Gastroesophageal sphincter (tissue), 4 donors: ENCODE measurements around the gene ADD3. TPM values are rescaled to one million over a fixed set of nuclear protein-coding genes. Genes with fewer than 3 reads are reported as not detected.

Experiments
- ATAC-seq: fragments of 150-250 bp; one replicate; pipeline ENCODE4 v1.9.1; 2016; ENCODE audit warnings: mild to moderate bottlenecking, moderate library complexity
- H3K27ac ChIP-seq, 4 donors: fragments of 200-600 bp; sonication (generic) in 3 of 4; 1 replicate in 3 of 4; 2 replicates in 1 of 4; pipeline ENCODE4 v1.5.1; 2016 to 2019
- H3K27me3 ChIP-seq: fragments of 200-600 bp; sonication (generic); one replicate; pipeline ENCODE4 v1.5.1; 2019
- H3K36me3 ChIP-seq, 2 donors: fragments of 200-600 bp; sonication (generic); one replicate each; pipeline ENCODE4 v1.5.1; 2019; ENCODE audit warnings: control low read depth in 1 of 2
- H3K4me1 ChIP-seq, 3 donors: fragments of 200-600 bp; sonication (generic); 1 replicate in 2 of 3; 2 replicates in 1 of 3; pipeline ENCODE4 v1.5.1; 2016 to 2019; ENCODE audit warnings: control low read depth in 2 of 3
- H3K4me3 ChIP-seq, 2 donors: fragments of 200-600 bp; sonication (generic); one replicate each; pipeline ENCODE4 v1.5.1; 2019; ENCODE audit warnings: mild to moderate bottlenecking in 1 of 2, moderate library complexity in 1 of 2
- H3K9me3 ChIP-seq, 3 donors: fragments of 200-600 bp; sonication (generic); one replicate each; pipeline ENCODE4 v1.5.1; 2017 to 2019; ENCODE audit warnings: control low read depth in 2 of 3
- EP300 ChIP-seq: sonication (generic); formaldehyde crosslinking; IDR thresholded peaks from one replicate; pipeline ENCODE4 v1.6.1; 2017; ENCODE audit warnings: antibody characterized with exemption, mild to moderate bottlenecking
- POLR2A ChIP-seq, 2 donors: fragments of 450-650 bp; IDR thresholded peaks; one replicate each; pipeline ENCODE4 v1.6.1; 2017; ENCODE audit warnings: antibody characterized with exemption in 2 of 2, mild to moderate bottlenecking in 2 of 2, moderate library complexity in 1 of 2
- POLR2AphosphoS5 ChIP-seq: sonication (generic); formaldehyde crosslinking; IDR thresholded peaks from one replicate; pipeline ENCODE4 v1.6.1; 2017; ENCODE audit warnings: antibody characterized with exemption
- WGBS, 2 donors: methylation state at CpG; one replicate each; pipeline ENCODE4 v1.1.5; 2018; ENCODE audit warnings: low coverage in 1 of 2; 5-methylcytosine and 5-hydroxymethylcytosine counted together
- total RNA-seq, 4 donors: library from RNA; depleted of rRNA; stranded (reverse); fragments of >200 nt; gene quantifications; one replicate each; pipeline ENCODE4 v1.1.0, GENCODE V29; 2016
- TF ChIP-seq, protein P1 (sequence below), 4 experiments: fragments of 200-600 bp in 2 of 4; fragments of 450-650 bp in 2 of 4; sonication (generic) in 1 of 4; IDR thresholded peaks; one replicate each; pipeline ENCODE4 v1.5.1; 2017 to 2019; ENCODE audit warnings: antibody characterized with exemption in 4 of 4, mild to moderate bottlenecking in 2 of 4, moderate library complexity in 2 of 4

ADD3 gene
- total RNA-seq, 4 donors from 2014 or later, result 50.3 to 277 (median 118) TPM

DNA sequence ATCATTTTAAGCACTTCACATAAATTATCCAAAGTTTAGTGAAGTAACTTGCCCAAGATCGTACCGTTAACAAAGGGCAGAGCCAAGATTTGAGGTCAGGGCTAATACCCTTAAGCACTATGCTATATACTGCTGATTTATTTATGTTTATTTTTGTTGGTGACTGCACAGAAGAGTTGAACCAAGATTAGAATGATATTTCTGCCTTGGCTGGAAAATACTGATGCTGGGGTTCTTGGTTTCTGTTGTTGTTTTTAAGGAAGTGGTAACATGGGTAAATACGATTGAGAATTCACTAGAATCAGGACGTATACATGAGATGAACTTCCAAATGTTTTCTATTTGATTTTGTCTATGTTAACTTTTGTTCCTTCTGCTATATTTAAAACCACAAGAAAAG is 9.3 kb downstream of the ADD3 start:
- 61 to 63% methylated on average over 4 of the region's 4 CpGs for WGBS, 2 donors
- H3K4me3 ChIP-seq, result no peak overlapping the region

DNA sequence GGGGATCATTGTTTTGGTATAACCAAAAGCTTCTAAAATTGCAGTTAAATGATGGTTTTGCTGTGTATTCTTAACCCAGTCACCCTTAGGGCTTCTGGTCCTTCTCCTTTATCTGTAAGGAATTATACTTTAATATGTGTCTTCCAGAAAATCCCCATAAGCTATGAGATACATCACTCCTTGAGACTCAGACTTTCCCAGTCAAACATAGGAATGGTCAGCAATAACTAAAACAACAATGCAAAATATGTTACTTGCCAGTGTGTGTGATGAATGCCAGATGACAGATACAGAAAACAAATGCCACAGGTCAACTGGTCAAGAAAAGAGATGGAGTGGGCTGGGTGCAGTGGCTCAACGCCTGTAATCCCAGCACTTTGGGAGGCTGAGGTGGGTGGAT is 10.1 kb downstream of the ADD3 start:
- Histone ChIP-seq H3K4me1 (peaks cover 0 to 19% (median 0%) of the 10 kb centered on the region in 3 donors), H3K4me3 (no peak overlapping the region), H3K27ac (no peak overlapping the region), H3K9me3 (no peaks in the 10 kb centered on the region), H3K36me3 (no peaks in the 10 kb centered on the region), H3K27me3 (no peaks in the 10 kb centered on the region)
- ATAC-seq, result no peak
- TF ChIP-seq, protein P1, sequence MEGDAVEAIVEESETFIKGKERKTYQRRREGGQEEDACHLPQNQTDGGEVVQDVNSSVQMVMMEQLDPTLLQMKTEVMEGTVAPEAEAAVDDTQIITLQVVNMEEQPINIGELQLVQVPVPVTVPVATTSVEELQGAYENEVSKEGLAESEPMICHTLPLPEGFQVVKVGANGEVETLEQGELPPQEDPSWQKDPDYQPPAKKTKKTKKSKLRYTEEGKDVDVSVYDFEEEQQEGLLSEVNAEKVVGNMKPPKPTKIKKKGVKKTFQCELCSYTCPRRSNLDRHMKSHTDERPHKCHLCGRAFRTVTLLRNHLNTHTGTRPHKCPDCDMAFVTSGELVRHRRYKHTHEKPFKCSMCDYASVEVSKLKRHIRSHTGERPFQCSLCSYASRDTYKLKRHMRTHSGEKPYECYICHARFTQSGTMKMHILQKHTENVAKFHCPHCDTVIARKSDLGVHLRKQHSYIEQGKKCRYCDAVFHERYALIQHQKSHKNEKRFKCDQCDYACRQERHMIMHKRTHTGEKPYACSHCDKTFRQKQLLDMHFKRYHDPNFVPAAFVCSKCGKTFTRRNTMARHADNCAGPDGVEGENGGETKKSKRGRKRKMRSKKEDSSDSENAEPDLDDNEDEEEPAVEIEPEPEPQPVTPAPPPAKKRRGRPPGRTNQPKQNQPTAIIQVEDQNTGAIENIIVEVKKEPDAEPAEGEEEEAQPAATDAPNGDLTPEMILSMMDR (IDR thresholded peaks at IDR 0.05), result no peak
- TF ChIP-seq POLR2AphosphoS5 (no peak), POLR2A (IDR thresholded peaks at IDR 0.05) (no peak), EP300 (no peak)
- WGBS, 2 donors, result 40 to 80% methylated on average over 1 of the region's 1 CpG

More for the DNA sequence above, 9.3 kb downstream of the ADD3 start:
- no peaks in the 10 kb centered on the region for H3K9me3 ChIP-seq
- no peaks in the 10 kb centered on the region for H3K27me3 ChIP-seq
- no peak for ATAC-seq
- no peak overlapping the region for H3K27ac ChIP-seq
- no peaks in the 10 kb centered on the region for H3K36me3 ChIP-seq
- TF ChIP-seq EP300 (no peak), POLR2AphosphoS5 (no peak), POLR2A (IDR thresholded peaks at IDR 0.05) (no peak)
- TF ChIP-seq, protein P1 (IDR thresholded peaks at IDR 0.05), result peak in 1 of 4 experiments; percentile 5
- peaks cover 0 to 19% (median 3%) of the 10 kb centered on the region in 3 donors for H3K4me1 ChIP-seq

DNA sequence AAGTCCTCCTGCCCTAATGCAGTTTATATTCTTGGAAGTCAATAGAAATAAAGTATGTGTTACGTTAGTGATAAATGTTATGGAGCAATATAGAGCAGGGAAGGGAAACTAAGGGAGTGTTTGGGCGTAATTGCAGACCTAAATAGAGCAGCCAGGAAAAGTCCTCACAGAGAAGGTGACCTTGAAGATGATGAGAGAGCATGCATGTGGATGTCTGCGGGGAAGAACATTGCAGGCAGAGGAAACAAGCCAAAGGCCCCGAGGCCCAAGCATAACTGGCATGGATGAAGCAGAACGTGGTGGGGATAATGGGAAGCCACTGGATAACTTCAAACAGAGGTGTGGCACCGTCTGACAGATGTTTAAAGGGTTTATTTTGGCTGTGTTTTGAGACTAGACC is 12.5 kb downstream of the ADD3 start:
- Histone ChIP-seq H3K27me3 (no peaks in the 10 kb centered on the region), H3K36me3 (no peaks in the 10 kb centered on the region), H3K4me1 (peaks cover 0 to 19% (median 0%) of the 10 kb centered on the region in 3 donors), H3K9me3 (no peaks in the 10 kb centered on the region), H3K27ac (no peak overlapping the region), H3K4me3 (no peak overlapping the region)
- ATAC-seq, result no peak
- TF ChIP-seq, protein P1 (IDR thresholded peaks at IDR 0.05), result no peak
- no peak for TF ChIP-seq EP300
- no peak for TF ChIP-seq POLR2AphosphoS5
- TF ChIP-seq POLR2A (IDR thresholded peaks at IDR 0.05), result no peak
- 67 to 69% methylated on average over 6 of the region's 6 CpGs for WGBS, 2 donors

DNA sequence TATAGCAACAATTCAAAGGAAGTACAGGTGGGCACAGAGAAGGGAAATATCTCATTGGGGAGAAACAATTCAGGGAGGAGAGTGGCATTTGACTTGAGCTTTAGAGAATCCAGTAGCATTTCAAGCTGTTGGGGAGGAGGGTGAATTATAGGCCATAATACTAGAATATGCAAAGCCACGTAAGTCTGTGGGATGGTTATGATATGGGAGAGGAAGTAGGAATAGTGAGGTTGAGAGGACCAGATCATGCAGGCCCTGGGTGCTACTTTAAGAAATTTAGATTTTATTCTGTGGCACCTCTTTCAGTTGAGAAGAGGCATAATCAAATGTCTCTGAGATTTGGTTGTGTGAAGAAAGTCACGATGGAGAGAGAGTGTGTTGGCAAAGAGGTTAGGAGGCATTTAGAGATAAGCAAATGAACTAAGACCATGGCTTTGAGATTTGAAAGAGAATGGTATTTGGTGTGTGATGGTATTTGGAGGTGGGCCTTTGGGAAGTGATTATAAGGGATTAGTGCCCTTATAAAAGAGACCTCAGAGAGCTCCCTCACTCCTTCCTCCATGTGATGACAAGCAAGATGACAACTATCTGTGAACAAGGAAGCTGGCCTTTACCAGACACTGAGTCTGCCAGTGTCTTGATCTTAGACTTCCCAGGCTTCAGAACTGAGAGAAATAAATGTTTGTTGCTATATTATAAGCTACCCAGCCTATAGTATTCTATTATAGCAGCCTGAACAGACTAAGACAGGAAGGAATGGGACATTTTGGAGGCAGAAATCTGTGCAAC is 15.1 kb downstream of the ADD3 start:
- WGBS, 2 donors, result 86 to 100% methylated on average over 1 to 2 of the region's 2 CpGs
- H3K27ac ChIP-seq, result no peak overlapping the region
- H3K4me3 ChIP-seq, result no peak overlapping the region
- H3K36me3 ChIP-seq, result no peaks in the 10 kb centered on the region
- no peak for TF ChIP-seq POLR2A (IDR thresholded peaks at IDR 0.05)
- TF ChIP-seq EP300, result no peak
- no peak for TF ChIP-seq POLR2AphosphoS5
- TF ChIP-seq, protein P1 (IDR thresholded peaks at IDR 0.05), result no peak
- H3K4me1 ChIP-seq, result no peaks in the 10 kb centered on the region
- ATAC-seq, result no peak
- H3K27me3 ChIP-seq, result no peaks in the 10 kb centered on the region
- no peaks in the 10 kb centered on the region for H3K9me3 ChIP-seq
